ENCODE data around the gene OPA1. TPM values are rescaled to one million over a fixed set of nuclear protein-coding genes. Genes with fewer than 3 reads are reported as not detected.

The OPA1 gene
- polyA plus RNA-seq, 1 donor (not counting 4 experiments of a cell fraction or from before 2014, with no cell fraction given) = 50.1 TPM

DNA sequence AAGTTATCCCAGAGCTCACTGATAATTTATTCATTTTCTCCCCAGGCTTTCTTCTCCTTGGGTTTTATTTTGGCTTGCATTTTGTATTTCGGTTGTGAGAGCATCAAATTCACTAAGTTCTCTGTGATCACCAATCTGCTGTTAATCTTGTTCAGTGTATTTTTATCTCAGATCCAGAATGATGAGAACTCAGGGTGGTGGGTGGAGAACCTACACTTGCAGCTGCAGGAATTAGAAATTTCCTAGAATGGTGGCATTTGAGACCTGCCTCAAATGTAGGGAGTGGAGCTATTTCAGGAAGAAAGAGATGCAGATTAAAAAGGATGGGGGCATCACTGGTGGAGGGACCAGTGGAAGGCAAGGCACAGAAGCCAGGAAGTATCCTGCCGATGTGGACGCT, 129.6 kb downstream of the OPA1 start:
- TF ChIP-seq, protein P1, sequence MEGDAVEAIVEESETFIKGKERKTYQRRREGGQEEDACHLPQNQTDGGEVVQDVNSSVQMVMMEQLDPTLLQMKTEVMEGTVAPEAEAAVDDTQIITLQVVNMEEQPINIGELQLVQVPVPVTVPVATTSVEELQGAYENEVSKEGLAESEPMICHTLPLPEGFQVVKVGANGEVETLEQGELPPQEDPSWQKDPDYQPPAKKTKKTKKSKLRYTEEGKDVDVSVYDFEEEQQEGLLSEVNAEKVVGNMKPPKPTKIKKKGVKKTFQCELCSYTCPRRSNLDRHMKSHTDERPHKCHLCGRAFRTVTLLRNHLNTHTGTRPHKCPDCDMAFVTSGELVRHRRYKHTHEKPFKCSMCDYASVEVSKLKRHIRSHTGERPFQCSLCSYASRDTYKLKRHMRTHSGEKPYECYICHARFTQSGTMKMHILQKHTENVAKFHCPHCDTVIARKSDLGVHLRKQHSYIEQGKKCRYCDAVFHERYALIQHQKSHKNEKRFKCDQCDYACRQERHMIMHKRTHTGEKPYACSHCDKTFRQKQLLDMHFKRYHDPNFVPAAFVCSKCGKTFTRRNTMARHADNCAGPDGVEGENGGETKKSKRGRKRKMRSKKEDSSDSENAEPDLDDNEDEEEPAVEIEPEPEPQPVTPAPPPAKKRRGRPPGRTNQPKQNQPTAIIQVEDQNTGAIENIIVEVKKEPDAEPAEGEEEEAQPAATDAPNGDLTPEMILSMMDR (optimal IDR thresholded peaks at IDR 0.05 in 1 of 3, IDR thresholded peaks at IDR 0.05 in 1 of 3, conservative IDR thresholded peaks at IDR 0.05 in 1 of 3; ENCODE audit: extremely low read depth in 1 of 3, insufficient read depth in 2 of 3, low read length in 3 of 3) = no peak
- no peak for TF ChIP-seq EZH2 (IDR thresholded peaks at IDR 0.05; ENCODE audit: low read length)
- Histone ChIP-seq H3K27me3 (ENCODE audit: control insufficient read depth, extremely low read depth, insufficient read depth, low read length) (no peaks in the 10 kb centered on the region), H3K4me2 (ENCODE audit: control insufficient read depth, extremely low read depth, insufficient read depth, low read depth, low read length) (no peak overlapping the region), H3K4me3 (ENCODE audit: control insufficient read depth in 2 of 3, extremely low read depth in 1 of 3, insufficient read depth in 2 of 3, low read depth in 1 of 3, low read length in 3 of 3) (no peak overlapping the region), H4K20me1 (ENCODE audit: control insufficient read depth, extremely low read depth, insufficient read depth, low read length) (no peaks in the 10 kb centered on the region), H2AFZ (ENCODE audit: control insufficient read depth, low read length) (no peak overlapping the region), H3K4me1 (ENCODE audit: control insufficient read depth, extremely low read depth, insufficient read depth, low read length) (no peaks in the 10 kb centered on the region), H3K9me3 (ENCODE audit: control insufficient read depth, low read depth, low read length) (no peaks in the 10 kb centered on the region), H3K36me3 (ENCODE audit: control insufficient read depth in 2 of 2, extremely low read depth in 1 of 2, insufficient read depth in 2 of 2, low read length in 2 of 2) (no peaks in the 10 kb centered on the region), H3K9me1 (ENCODE audit: control insufficient read depth, extremely low read depth, insufficient read depth, low read length) (no peaks in the 10 kb centered on the region), H3K27ac (ENCODE audit: control insufficient read depth, insufficient read depth, low read length) (no peak overlapping the region), H3K9ac (ENCODE audit: control insufficient read depth, extremely low read depth, insufficient read depth, low read length) (no peak overlapping the region), H3K79me2 (ENCODE audit: control insufficient read depth, insufficient read depth, low read length) (no peaks in the 10 kb centered on the region)
- dilution Hi-C loops (cut with MboI; ENCODE audit: extremely low pct_ligation_motif_present, low sequenced_read_pairs) = no loop called here
- DNase-seq (ENCODE audit: low read depth, low spot score) (no peak), FAIRE-seq (no peak)

DNA sequence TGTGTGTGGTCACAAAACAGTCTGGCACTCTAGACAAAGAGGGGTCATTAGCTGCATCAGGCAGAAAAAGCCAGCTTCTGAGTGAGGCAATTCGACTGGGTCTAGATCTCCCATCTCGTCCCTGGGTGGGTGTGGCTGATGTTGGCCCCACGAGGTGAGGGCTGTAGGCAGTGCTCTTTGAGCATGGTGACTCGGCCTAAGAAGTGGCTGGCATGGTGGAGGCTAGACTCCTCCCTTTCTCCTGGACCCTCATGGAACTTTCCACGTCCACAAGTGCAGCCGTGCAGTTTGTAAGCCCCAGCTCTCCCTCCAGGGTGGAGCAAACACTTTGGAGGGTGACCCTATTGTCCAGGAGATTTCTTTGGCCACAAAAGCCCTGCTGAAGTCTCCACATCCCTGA, 134.1 kb downstream of the OPA1 start:
- Histone ChIP-seq H3K4me1 (ENCODE audit: control insufficient read depth, extremely low read depth, insufficient read depth, low read length) (no peaks in the 10 kb centered on the region), H2AFZ (ENCODE audit: control insufficient read depth, low read length) (no peak overlapping the region), H4K20me1 (ENCODE audit: control insufficient read depth, extremely low read depth, insufficient read depth, low read length) (no peaks in the 10 kb centered on the region), H3K4me3 (ENCODE audit: control insufficient read depth in 2 of 3, extremely low read depth in 1 of 3, insufficient read depth in 2 of 3, low read depth in 1 of 3, low read length in 3 of 3) (no peak overlapping the region), H3K9me1 (ENCODE audit: control insufficient read depth, extremely low read depth, insufficient read depth, low read length) (no peaks in the 10 kb centered on the region), H3K9ac (ENCODE audit: control insufficient read depth, extremely low read depth, insufficient read depth, low read length) (no peak overlapping the region), H3K36me3 (ENCODE audit: control insufficient read depth in 2 of 2, extremely low read depth in 1 of 2, insufficient read depth in 2 of 2, low read length in 2 of 2) (no peaks in the 10 kb centered on the region), H3K27me3 (ENCODE audit: control insufficient read depth, extremely low read depth, insufficient read depth, low read length) (peaks cover 2% of the 10 kb centered on the region), H3K79me2 (ENCODE audit: control insufficient read depth, insufficient read depth, low read length) (no peaks in the 10 kb centered on the region), H3K27ac (ENCODE audit: control insufficient read depth, insufficient read depth, low read length) (no peak overlapping the region), H3K4me2 (ENCODE audit: control insufficient read depth, extremely low read depth, insufficient read depth, low read depth, low read length) (no peak overlapping the region), H3K9me3 (ENCODE audit: control insufficient read depth, low read depth, low read length) (no peaks in the 10 kb centered on the region)
- no peak for TF ChIP-seq EZH2 (IDR thresholded peaks at IDR 0.05; ENCODE audit: low read length)
- TF ChIP-seq, protein P1 (optimal IDR thresholded peaks at IDR 0.05 in 1 of 3, IDR thresholded peaks at IDR 0.05 in 1 of 3, conservative IDR thresholded peaks at IDR 0.05 in 1 of 3; ENCODE audit: extremely low read depth in 1 of 3, insufficient read depth in 2 of 3, low read length in 3 of 3) = no peak
- DNase-seq (ENCODE audit: low read depth, low spot score) (no peak), FAIRE-seq (no peak)
- dilution Hi-C loops (cut with MboI; ENCODE audit: extremely low pct_ligation_motif_present, low sequenced_read_pairs) = no loop called here
